Astrocyte (in vitro differentiated cells and primary cell): ENCODE data around the gene UROC1. TPM values are rescaled to one million over a fixed set of nuclear protein-coding genes. Genes with fewer than 3 reads are reported as not detected.

Experiments used
- DNase-seq: peaks from one replicate; pipeline ENCODE4 v3.0.0-alpha.2; 2010; ENCODE audit warnings: low read depth
- FAIRE-seq: peaks from 2 replicates; lab custom pipeline; 2011; peaks lifted over from hg19 to GRCh38; lab: Jason Lieb, UNC
- H2AFZ ChIP-seq: 2 replicates; pipeline ENCODE4 v1.6.0; 2012; ENCODE audit warnings: low read depth, low read length, inconsistent platforms
- H3K27ac ChIP-seq: 2 replicates; pipeline ENCODE4 v1.5.1; 2011; ENCODE audit warnings: low read depth, low read length, inconsistent platforms
- H3K27me3 ChIP-seq: 2 replicates; pipeline ENCODE4 v1.6.0; 2011; ENCODE audit warnings: low read length, inconsistent platforms; ENCODE audit not compliant: insufficient read depth
- H3K36me3 ChIP-seq: 2 replicates; pipeline ENCODE4 v1.5.1; 2011; ENCODE audit warnings: low read length, inconsistent platforms; ENCODE audit not compliant: insufficient read depth
- H3K4me1 ChIP-seq: 2 replicates; pipeline ENCODE4 v1.5.1; 2011; ENCODE audit warnings: low read length, inconsistent platforms; ENCODE audit not compliant: insufficient read depth
- H3K4me2 ChIP-seq: 2 replicates; pipeline ENCODE4 v1.6.0; 2012; ENCODE audit warnings: low read length, inconsistent platforms
- H3K4me3 ChIP-seq: 2 replicates; pipeline ENCODE4 v1.5.1; 2011; ENCODE audit warnings: low read depth, mild to moderate bottlenecking, low read length, inconsistent platforms; ENCODE audit not compliant: insufficient read depth
- H3K79me2 ChIP-seq: 2 replicates; pipeline ENCODE4 v1.6.0; 2012; ENCODE audit warnings: mild to moderate bottlenecking, low read length, inconsistent platforms; ENCODE audit not compliant: insufficient read depth
- H3K9ac ChIP-seq: 2 replicates; pipeline ENCODE4 v1.6.0; 2012; ENCODE audit warnings: mild to moderate bottlenecking, low read length, inconsistent platforms
- H3K9me3 ChIP-seq: 2 replicates; pipeline ENCODE4 v1.5.1; 2012; ENCODE audit warnings: low read depth, mild to moderate bottlenecking, low read length, inconsistent platforms; ENCODE audit not compliant: insufficient read depth
- H4K20me1 ChIP-seq: 2 replicates; pipeline ENCODE4 v1.6.0; 2012; ENCODE audit warnings: low read length, inconsistent platforms; ENCODE audit not compliant: insufficient read depth
- H3K27ac Mint-ChIP-seq: one replicate; pipeline ENCODE4 v1.8.0; 2021; ENCODE audit warnings: mild to moderate bottlenecking, mixed read lengths; ENCODE audit not compliant: unreplicated experiment
- H3K27me3 Mint-ChIP-seq: one replicate; pipeline ENCODE4 v1.8.0; 2021; ENCODE audit warnings: low read depth, mixed read lengths; ENCODE audit not compliant: unreplicated experiment
- H3K36me3 Mint-ChIP-seq: one replicate; pipeline ENCODE4 v1.8.0; 2021; ENCODE audit warnings: low read depth, mixed read lengths; ENCODE audit not compliant: unreplicated experiment
- H3K4me1 Mint-ChIP-seq: one replicate; pipeline ENCODE4 v1.8.0; 2021; ENCODE audit warnings: low read depth, mixed read lengths; ENCODE audit not compliant: unreplicated experiment
- H3K4me3 Mint-ChIP-seq: one replicate; pipeline ENCODE4 v1.8.0; 2021; ENCODE audit warnings: mild to moderate bottlenecking, moderate library complexity, mixed read lengths; ENCODE audit not compliant: unreplicated experiment
- H3K9me3 Mint-ChIP-seq: one replicate; pipeline ENCODE4 v1.8.0; 2021; ENCODE audit warnings: mild to moderate bottlenecking, mixed read lengths; ENCODE audit not compliant: unreplicated experiment
- EZH2 ChIP-seq: IDR thresholded peaks from 2 replicates; pipeline ENCODE4 v1.6.1; 2012; ENCODE audit warnings: mild to moderate bottlenecking, low read length, inconsistent platforms; ENCODE audit not compliant: insufficient read depth
- total RNA-seq: library from RNA; stranded (reverse); gene quantifications from 2 replicates; pipeline ENCODE4 v1.2.1, GENCODE V29; 2021
- TF ChIP-seq, protein P1 (sequence below): IDR thresholded peaks from 2 replicates; pipeline ENCODE4 v1.5.1; 2011; ENCODE audit warnings: low read depth, mild to moderate bottlenecking, inconsistent platforms, low read length, moderate library complexity; ENCODE audit not compliant: insufficient read depth

UROC1 gene
- total RNA-seq, 1 donor from 2014 or later = not detected

DNA sequence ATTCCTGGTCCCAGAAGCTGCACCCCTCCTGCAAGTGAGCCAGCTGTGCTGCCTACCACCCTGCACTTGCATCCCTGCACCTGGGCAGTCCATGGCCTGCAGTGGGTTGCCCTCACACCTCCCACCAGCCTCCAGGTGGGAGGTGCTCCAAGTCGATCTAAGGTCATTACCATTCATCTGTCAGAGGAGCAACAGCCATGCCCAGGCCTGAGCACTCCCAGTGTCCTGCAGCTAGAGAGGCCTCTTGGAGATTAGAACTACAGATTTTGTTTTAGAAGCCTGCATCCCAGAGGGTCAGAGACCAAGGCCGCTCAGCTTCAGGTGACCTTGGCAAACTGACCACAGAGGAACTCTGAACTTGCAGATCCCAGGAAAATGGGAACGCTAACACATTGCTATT is 32.9 kb downstream of the UROC1 start:
- Histone ChIP-seq H3K79me2 (no peaks in the 10 kb centered on the region), H2AFZ (no peak overlapping the region), H3K4me3 (no peak overlapping the region), H3K27ac (no peak overlapping the region), H3K27me3 (peaks cover 2% of the 10 kb centered on the region), H3K9me3 (no peaks in the 10 kb centered on the region), H3K9ac (no peak overlapping the region), H3K4me1 (peaks cover 5% of the 10 kb centered on the region), H3K4me2 (no peak overlapping the region), H3K36me3 (no peaks in the 10 kb centered on the region), H4K20me1 (no peaks in the 10 kb centered on the region)
- H3K9me3 Mint-ChIP-seq = no peaks in the 10 kb centered on the region
- TF ChIP-seq, protein P1, sequence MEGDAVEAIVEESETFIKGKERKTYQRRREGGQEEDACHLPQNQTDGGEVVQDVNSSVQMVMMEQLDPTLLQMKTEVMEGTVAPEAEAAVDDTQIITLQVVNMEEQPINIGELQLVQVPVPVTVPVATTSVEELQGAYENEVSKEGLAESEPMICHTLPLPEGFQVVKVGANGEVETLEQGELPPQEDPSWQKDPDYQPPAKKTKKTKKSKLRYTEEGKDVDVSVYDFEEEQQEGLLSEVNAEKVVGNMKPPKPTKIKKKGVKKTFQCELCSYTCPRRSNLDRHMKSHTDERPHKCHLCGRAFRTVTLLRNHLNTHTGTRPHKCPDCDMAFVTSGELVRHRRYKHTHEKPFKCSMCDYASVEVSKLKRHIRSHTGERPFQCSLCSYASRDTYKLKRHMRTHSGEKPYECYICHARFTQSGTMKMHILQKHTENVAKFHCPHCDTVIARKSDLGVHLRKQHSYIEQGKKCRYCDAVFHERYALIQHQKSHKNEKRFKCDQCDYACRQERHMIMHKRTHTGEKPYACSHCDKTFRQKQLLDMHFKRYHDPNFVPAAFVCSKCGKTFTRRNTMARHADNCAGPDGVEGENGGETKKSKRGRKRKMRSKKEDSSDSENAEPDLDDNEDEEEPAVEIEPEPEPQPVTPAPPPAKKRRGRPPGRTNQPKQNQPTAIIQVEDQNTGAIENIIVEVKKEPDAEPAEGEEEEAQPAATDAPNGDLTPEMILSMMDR = no peak
- no peak for TF ChIP-seq EZH2
- peaks cover 9% of the 10 kb centered on the region for H3K4me1 Mint-ChIP-seq
- no peaks in the 10 kb centered on the region for H3K36me3 Mint-ChIP-seq
- no peak overlapping the region for H3K4me3 Mint-ChIP-seq
- DNase-seq = no peak
- FAIRE-seq = no peak
- no peak overlapping the region for H3K27ac Mint-ChIP-seq
- H3K27me3 Mint-ChIP-seq = peaks cover 33% of the 10 kb centered on the region

DNA sequence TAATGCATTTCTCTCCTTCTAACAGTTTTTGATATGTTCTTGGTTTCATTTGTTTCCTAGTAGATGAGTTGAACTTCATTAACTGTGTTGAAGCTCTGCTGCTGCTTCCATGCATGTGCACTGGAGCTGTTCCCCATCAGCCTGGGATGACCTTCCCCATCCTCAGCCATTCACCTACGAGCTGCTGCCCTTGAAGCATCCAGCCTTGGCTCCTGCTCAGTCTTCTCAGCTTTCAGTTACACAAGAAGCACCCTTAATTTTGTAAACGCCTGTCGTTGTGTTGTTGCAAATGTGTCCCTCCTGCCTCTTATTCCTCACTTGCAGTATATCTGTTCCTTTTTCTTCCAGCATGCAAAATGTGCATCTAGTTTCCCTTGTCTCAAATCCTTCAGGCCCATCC is 33.4 kb downstream of the UROC1 start:
- no peak overlapping the region for H3K9ac ChIP-seq
- Mint-ChIP-seq H3K4me1 (peaks cover 9% of the 10 kb centered on the region), H3K4me3 (no peak overlapping the region), H3K36me3 (no peaks in the 10 kb centered on the region), H3K27me3 (peaks cover 34% of the 10 kb centered on the region), H3K27ac (no peak overlapping the region), H3K9me3 (no peaks in the 10 kb centered on the region)
- no peak overlapping the region for H3K4me2 ChIP-seq
- TF ChIP-seq, protein P1 = no peak
- no peak for TF ChIP-seq EZH2
- no peaks in the 10 kb centered on the region for H4K20me1 ChIP-seq
- no peaks in the 10 kb centered on the region for H3K79me2 ChIP-seq
- FAIRE-seq (no peak), DNase-seq (no peak)
- no peaks in the 10 kb centered on the region for H3K9me3 ChIP-seq
- H2AFZ ChIP-seq = no peak overlapping the region
- no peaks in the 10 kb centered on the region for H3K36me3 ChIP-seq
- H3K27me3 ChIP-seq = peaks cover 2% of the 10 kb centered on the region
- peaks cover 5% of the 10 kb centered on the region for H3K4me1 ChIP-seq
- H3K27ac ChIP-seq = no peak overlapping the region
- H3K4me3 ChIP-seq = no peak overlapping the region

DNA sequence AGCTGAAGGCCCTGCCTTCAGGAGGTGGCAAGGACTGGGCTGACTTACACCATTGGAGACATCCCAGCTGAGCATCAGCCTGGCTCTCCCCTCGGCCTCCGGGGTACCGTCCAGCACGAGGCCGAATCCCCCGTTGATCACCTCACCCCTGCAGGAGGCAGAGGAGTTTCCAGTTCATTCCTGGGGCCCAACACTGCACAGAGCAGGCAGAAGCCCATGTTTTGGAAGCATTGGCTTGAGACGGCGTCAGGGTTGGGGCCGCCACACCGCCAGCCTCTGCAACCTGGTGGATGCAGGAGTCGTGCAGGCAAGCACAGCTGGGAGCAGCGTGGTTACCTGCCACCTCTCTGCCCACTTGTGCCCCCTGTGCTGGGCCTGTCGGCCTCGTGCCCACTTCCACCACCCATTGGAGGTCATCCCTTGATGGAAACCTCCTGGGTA is 34.2 kb downstream of the UROC1 start:
- FAIRE-seq (no peak), DNase-seq (no peak)
- no peak overlapping the region for H3K4me2 ChIP-seq
- Mint-ChIP-seq H3K36me3 (no peaks in the 10 kb centered on the region), H3K27me3 (peaks cover 31% of the 10 kb centered on the region), H3K4me3 (no peak overlapping the region), H3K9me3 (no peaks in the 10 kb centered on the region), H3K4me1 (peaks cover 9% of the 10 kb centered on the region), H3K27ac (no peak overlapping the region)
- H3K9me3 ChIP-seq = no peaks in the 10 kb centered on the region
- H3K27me3 ChIP-seq = peaks cover 2% of the 10 kb centered on the region
- H3K36me3 ChIP-seq = no peaks in the 10 kb centered on the region
- TF ChIP-seq, protein P1 = no peak
- no peak for TF ChIP-seq EZH2
- no peak overlapping the region for H3K27ac ChIP-seq
- H3K9ac ChIP-seq = no peak overlapping the region
- H4K20me1 ChIP-seq = no peaks in the 10 kb centered on the region
- H3K4me3 ChIP-seq = no peak overlapping the region
- no peaks in the 10 kb centered on the region for H3K79me2 ChIP-seq
- no peak overlapping the region for H2AFZ ChIP-seq
- H3K4me1 ChIP-seq = peaks cover 5% of the 10 kb centered on the region
